Measurements from ENCODE around the gene GDPD5. TPM values are rescaled to one million over a fixed set of nuclear protein-coding genes. Genes with fewer than 3 reads are reported as not detected.

GDPD5 gene
- total RNA-seq, 1 experiment from 2014 or later: 12.2 TPM

- no peak for TF ChIP-seq SP1 (CRISPR knock-in tag; conservative IDR thresholded peaks at IDR 0.05)
- no peak for TF ChIP-seq FOXP4 (CRISPR knock-in tag; IDR thresholded peaks at IDR 0.05)
- TF ChIP-seq ATF6 (CRISPR knock-in tag; IDR thresholded peaks at IDR 0.05): no peak
- TF ChIP-seq ERG (CRISPR knock-in tag; IDR thresholded peaks at IDR 0.05): no peak
Measured at GRCh38 chr11:75475767-75476650, 49.7 kb downstream of the GDPD5 start (continued).

- Mint-ChIP-seq H3K27ac (peak overlapping the region; percentile 76; the same call in 1 of the 2 replicates), H3K27me3 (ENCODE audit: low read depth) (no peaks in the 10 kb centered on the region; the same call in 1 of the 2 replicates), H3K4me1 (peaks cover 22% of the 10 kb centered on the region), H3K9me3 (no peaks in the 10 kb centered on the region), H3K4me3 (peak overlapping the region; percentile 60), H3K36me3 (no peaks in the 10 kb centered on the region)
- ATAC-seq: peak; percentile 92
- POLR2A ChIA-PET: no interaction called here
- TF ChIP-seq USF2 (CRISPR knock-in tag; IDR thresholded peaks at IDR 0.05) (no peak), GTF2I (CRISPR knock-in tag; conservative IDR thresholded peaks at IDR 0.05) (peak; percentile 64)
- CTCF ChIA-PET: interaction anchor here (0.6 to 4.8 kb wide), 14 partner anchors 8 to 335 kb away, joined by 3 to 34 read pairs (median 4); partner anchors contain the start of genes GDPD5 and KLHL35
- DNase-seq (ENCODE audit: low spot score): peak; percentile 85
Measured at GRCh38 chr11:75474878-75475766, 50.6 kb downstream of the GDPD5 start.

- Mint-ChIP-seq H3K4me1 (peaks cover 22% of the 10 kb centered on the region), H3K9me3 (no peaks in the 10 kb centered on the region), H3K27me3 (ENCODE audit: low read depth) (no peaks in the 10 kb centered on the region; the same call in 1 of the 2 replicates), H3K4me3 (no peak overlapping the region), H3K36me3 (no peaks in the 10 kb centered on the region), H3K27ac (no peak overlapping the region)
- CTCF ChIA-PET: interaction anchor here (0.7 to 4.8 kb wide), 3 partner anchors 22 to 151 kb away, joined by 3 to 34 read pairs (median 4); no protein-coding TSS in a partner anchor
- POLR2A ChIA-PET: no interaction called here
- ATAC-seq (no peak), DNase-seq (ENCODE audit: low spot score) (no peak)
- no peak for TF ChIP-seq ZSCAN18 (CRISPR knock-in tag; IDR thresholded peaks at IDR 0.05)
- TF ChIP-seq ZNF423 (CRISPR knock-in tag; IDR thresholded peaks at IDR 0.05): no peak
- no peak for TF ChIP-seq MAX (CRISPR knock-in tag; IDR thresholded peaks at IDR 0.05)
- no peak for TF ChIP-seq AFF4 (CRISPR knock-in tag; IDR thresholded peaks at IDR 0.05; ENCODE audit: borderline replicate concordance)
Measured at GRCh38 chr11:75474240-75474639, 51.5 kb downstream of the GDPD5 start.
